ENCODE results near the gene NT5C3A.

DNA sequence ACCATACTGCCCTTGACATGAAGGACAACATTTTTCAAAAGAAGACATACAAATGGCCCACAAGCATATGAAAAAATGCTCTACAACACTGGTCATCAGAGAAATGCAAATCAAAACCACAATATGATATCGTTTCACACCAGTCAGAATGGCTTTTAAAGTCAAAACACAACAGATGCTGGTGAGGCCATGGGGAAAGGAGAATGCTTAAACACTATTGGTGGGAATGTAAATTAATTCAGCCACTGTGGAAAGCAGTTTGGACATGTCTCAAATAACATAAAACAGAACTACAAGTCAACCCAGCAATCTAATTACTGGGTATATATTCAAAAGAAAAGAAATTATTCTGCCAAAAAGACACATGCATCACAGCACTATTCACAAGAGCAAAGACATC lies 4.2 kb upstream of the NT5C3A start:
- TF ChIP-seq, protein P1, sequence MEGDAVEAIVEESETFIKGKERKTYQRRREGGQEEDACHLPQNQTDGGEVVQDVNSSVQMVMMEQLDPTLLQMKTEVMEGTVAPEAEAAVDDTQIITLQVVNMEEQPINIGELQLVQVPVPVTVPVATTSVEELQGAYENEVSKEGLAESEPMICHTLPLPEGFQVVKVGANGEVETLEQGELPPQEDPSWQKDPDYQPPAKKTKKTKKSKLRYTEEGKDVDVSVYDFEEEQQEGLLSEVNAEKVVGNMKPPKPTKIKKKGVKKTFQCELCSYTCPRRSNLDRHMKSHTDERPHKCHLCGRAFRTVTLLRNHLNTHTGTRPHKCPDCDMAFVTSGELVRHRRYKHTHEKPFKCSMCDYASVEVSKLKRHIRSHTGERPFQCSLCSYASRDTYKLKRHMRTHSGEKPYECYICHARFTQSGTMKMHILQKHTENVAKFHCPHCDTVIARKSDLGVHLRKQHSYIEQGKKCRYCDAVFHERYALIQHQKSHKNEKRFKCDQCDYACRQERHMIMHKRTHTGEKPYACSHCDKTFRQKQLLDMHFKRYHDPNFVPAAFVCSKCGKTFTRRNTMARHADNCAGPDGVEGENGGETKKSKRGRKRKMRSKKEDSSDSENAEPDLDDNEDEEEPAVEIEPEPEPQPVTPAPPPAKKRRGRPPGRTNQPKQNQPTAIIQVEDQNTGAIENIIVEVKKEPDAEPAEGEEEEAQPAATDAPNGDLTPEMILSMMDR (conservative IDR thresholded peaks at IDR 0.05; ENCODE audit: low read depth in 2 of 2), result no peak
- TF ChIP-seq CREB1 (CRISPR knock-in tag; IDR thresholded peaks at IDR 0.05; ENCODE audit: low read depth), result no peak

Measured in GM23338 (cell line).